GM21367 (cell line): Measurements from ENCODE around the gene HSPG2.

Source experiments
- ATAC-seq: cut with Tn5 transposase; IDR thresholded peaks from one replicate; pipeline ENCODE4 v1.9.1; 2021; ENCODE audit not compliant: unreplicated experiment

HSPG2 gene

GRCh38 chr1:21774835-21775549 lies 162.1 kb downstream of the HSPG2 start:
- ATAC-seq, result no peak

DNA sequence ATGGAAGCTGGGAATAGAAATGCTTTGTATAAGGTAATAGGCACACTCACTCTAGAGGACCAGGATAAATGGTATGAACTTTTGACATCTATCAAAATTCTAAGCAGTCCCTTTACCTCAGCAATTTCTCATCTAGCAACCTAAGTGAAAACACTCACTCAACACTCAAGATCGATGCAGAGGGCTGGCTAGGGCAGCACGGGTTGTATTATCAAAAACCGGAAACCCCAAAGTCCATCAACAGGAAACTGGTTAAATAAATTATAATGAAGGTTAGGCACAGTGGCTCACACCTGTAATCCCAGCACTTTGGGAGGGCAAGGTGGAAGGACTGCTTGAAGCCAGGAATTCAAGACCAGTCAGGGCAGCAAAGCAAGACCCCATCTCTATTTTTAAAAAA lies 163.5 kb downstream of the HSPG2 start:
- no peak for ATAC-seq
